ENCODE results near the gene GRIP1. TPM values are rescaled to one million over a fixed set of nuclear protein-coding genes. Genes with fewer than 3 reads are reported as not detected.

GRIP1 gene
- total RNA-seq, 4 donors from 2014 or later, result 0.18 to 2.1 (median 0.34) TPM

DNA sequence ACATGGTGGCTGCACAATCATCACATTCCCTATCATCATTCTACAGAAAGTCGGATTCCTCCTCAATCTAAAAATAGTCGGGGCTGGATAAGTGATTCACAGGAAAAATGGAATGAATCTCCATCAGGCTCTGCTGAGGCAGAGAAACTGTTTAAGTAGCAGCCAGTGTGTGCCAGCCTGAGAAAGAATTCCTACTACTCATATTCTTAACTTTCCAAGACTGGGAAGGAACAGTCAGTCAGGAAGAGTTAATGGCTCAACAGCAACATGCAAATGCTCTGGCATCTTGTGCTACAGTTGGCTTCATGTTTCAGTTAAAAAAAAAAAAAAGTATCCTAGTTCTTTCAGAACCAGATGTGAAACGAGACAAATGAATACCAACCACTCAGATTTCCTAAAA lies 187.0 kb downstream of the GRIP1 start:
- Histone ChIP-seq H3K27ac (no peak overlapping the region), H3K36me3 (no peaks in the 10 kb centered on the region), H3K27me3 (no peaks in the 10 kb centered on the region), H3K9me3 (no peaks in the 10 kb centered on the region), H3K4me3 (no peak overlapping the region), H3K4me1 (no peaks in the 10 kb centered on the region)
- ATAC-seq (no peak), DNase-seq (no peak)
- in situ Hi-C loops (cut with MboI; ENCODE audit: low sequenced_read_pairs in 4 of 4) (no loop called here), intact Hi-C loops (cut with DNase I; ENCODE audit: low total_unique reads) (no loop called here)
- TF ChIP-seq, protein P1, sequence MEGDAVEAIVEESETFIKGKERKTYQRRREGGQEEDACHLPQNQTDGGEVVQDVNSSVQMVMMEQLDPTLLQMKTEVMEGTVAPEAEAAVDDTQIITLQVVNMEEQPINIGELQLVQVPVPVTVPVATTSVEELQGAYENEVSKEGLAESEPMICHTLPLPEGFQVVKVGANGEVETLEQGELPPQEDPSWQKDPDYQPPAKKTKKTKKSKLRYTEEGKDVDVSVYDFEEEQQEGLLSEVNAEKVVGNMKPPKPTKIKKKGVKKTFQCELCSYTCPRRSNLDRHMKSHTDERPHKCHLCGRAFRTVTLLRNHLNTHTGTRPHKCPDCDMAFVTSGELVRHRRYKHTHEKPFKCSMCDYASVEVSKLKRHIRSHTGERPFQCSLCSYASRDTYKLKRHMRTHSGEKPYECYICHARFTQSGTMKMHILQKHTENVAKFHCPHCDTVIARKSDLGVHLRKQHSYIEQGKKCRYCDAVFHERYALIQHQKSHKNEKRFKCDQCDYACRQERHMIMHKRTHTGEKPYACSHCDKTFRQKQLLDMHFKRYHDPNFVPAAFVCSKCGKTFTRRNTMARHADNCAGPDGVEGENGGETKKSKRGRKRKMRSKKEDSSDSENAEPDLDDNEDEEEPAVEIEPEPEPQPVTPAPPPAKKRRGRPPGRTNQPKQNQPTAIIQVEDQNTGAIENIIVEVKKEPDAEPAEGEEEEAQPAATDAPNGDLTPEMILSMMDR (IDR thresholded peaks at IDR 0.05 in 4 of 5, conservative IDR thresholded peaks at IDR 0.05 in 1 of 5), result no peak
- no peak for TF ChIP-seq POLR2A (IDR thresholded peaks at IDR 0.05)

DNA sequence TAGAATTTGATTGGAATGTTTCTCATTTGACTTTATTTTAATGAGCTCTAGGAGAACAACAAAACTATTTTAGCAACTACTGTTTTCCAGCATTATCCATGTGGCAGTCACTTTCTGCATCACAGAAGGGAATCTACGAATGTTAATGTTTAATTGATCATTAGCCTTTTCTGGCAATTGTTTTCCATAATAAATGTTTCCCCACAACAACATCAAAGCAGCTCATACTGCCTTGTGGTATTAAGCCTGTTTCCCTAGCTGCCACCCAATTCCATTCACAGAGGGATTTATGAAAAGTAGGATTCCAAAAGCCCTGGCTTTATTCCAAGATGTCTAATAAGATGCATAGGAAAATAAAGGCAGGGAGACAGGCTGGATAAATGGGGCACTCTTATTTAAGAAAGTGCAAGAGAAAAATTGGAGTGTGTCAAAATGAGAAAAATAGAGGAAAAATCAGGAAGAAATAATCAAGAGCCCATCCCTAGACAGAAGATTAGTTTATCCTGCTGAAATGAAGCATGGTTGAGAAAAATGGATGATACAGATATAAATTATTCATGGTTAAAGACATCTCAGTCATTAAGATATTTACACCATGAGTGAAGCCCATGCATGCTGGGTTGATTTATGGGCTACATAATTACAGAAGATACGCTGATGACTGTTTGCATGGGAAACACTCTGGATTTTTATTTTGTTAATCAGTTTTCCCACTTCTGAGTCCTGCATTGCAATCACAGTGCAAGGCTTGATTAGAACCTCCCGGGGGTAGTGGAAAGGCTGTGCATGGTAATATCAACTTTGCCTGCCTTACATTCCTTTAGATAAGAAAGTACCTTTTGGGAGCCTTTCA lies 196.3 kb downstream of the GRIP1 start:
- ATAC-seq, result no peak
- no peaks in the 10 kb centered on the region for H3K27me3 ChIP-seq
- H3K27ac ChIP-seq, result no peak overlapping the region
- in situ Hi-C loops (cut with MboI; ENCODE audit: low sequenced_read_pairs in 4 of 4) (no loop called here), intact Hi-C loops (cut with DNase I; ENCODE audit: low total_unique reads) (no loop called here)
- no peak for DNase-seq
- no peak overlapping the region for H3K4me3 ChIP-seq
- H3K36me3 ChIP-seq, result no peaks in the 10 kb centered on the region
- H3K4me1 ChIP-seq, result no peaks in the 10 kb centered on the region
- TF ChIP-seq, protein P1 (IDR thresholded peaks at IDR 0.05 in 4 of 5, conservative IDR thresholded peaks at IDR 0.05 in 1 of 5), result no peak
- TF ChIP-seq POLR2A (IDR thresholded peaks at IDR 0.05), result no peak
- no peaks in the 10 kb centered on the region for H3K9me3 ChIP-seq

DNA sequence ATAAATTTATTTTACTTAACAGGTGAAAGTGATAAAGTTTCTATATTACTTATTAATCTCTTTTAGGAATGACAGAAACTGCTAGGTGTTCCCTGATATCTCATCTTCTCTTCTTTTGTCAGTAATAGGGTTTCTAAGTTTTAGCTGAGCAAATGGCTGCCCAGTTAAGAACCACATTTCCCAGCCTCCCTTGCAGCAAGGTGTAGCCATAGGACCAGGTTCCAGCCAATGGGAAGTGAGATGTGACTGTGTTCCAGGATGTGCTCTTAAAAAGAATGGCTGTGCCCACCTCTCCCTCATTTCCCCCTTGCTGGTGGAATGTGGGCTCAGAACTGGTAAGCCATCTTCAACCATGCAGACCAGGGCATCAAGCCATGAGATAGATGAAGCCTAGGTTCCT lies 210.9 kb downstream of the GRIP1 start:
- Histone ChIP-seq H3K27ac (no peak overlapping the region), H3K4me3 (no peak overlapping the region), H3K27me3 (no peaks in the 10 kb centered on the region), H3K36me3 (no peaks in the 10 kb centered on the region), H3K9me3 (no peaks in the 10 kb centered on the region), H3K4me1 (no peaks in the 10 kb centered on the region)
- no peak for TF ChIP-seq POLR2A (IDR thresholded peaks at IDR 0.05)
- TF ChIP-seq, protein P1 (IDR thresholded peaks at IDR 0.05 in 4 of 5, conservative IDR thresholded peaks at IDR 0.05 in 1 of 5), result no peak
- intact Hi-C loops (cut with DNase I; ENCODE audit: low total_unique reads), result no loop called here
- DNase-seq (no peak), ATAC-seq (no peak)
- in situ Hi-C loops (cut with MboI; ENCODE audit: low sequenced_read_pairs in 4 of 4), result no loop called here

DNA sequence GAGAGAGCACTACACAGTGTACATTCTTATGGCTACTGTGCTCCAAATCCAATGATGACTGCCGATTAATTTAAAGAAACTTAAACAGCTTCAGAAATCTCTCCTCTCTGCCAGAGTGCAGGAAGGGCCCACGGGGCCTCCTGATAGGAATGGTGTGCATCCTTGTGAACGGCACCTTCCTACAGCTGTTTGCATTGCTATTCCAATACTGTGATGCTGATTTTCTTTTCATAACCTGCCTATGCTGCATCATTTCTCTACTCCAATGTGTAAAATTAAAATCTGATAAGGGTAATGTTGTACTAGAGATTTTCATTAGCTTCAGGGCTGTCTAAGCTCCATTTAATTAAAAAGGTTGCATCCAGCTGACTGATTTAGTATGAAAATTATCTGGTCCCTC lies 217.5 kb downstream of the GRIP1 start:
- no peaks in the 10 kb centered on the region for H3K9me3 ChIP-seq
- H3K36me3 ChIP-seq, result no peaks in the 10 kb centered on the region
- no peaks in the 10 kb centered on the region for H3K27me3 ChIP-seq
- intact Hi-C loops (cut with DNase I; ENCODE audit: low total_unique reads) (no loop called here), in situ Hi-C loops (cut with MboI; ENCODE audit: low sequenced_read_pairs in 4 of 4) (no loop called here)
- DNase-seq, result no peak
- ATAC-seq, result no peak
- TF ChIP-seq POLR2A (IDR thresholded peaks at IDR 0.05), result no peak
- TF ChIP-seq, protein P1 (IDR thresholded peaks at IDR 0.05 in 4 of 5, conservative IDR thresholded peaks at IDR 0.05 in 1 of 5), result no peak
- no peaks in the 10 kb centered on the region for H3K4me1 ChIP-seq
- no peak overlapping the region for H3K27ac ChIP-seq
- no peak overlapping the region for H3K4me3 ChIP-seq
